K562 (cell line): ENCODE data around the gene ECM1. TPM values are rescaled to one million over a fixed set of nuclear protein-coding genes. Genes with fewer than 3 reads are reported as not detected.

ENCODE experiments used
- C11orf30 ChIP-seq: fragments of 450-650 bp; IDR thresholded peaks from 2 replicates; pipeline ENCODE4 v1.6.1; 2016; ENCODE audit warnings: low read depth, mild to moderate bottlenecking
- E2F4 ChIP-seq: sonication (generic); formaldehyde crosslinking; IDR thresholded peaks from 2 replicates; pipeline ENCODE4 v1.8.0; 2022; ENCODE audit warnings: mild to moderate bottlenecking, low read depth, missing genetic modification reagents
- ERF ChIP-seq: fragments of 450-650 bp; formaldehyde crosslinking; IDR thresholded peaks from 2 replicates; pipeline ENCODE4 v1.4.0; 2020; ENCODE audit warnings: mild to moderate bottlenecking, mixed read lengths
- FOXK1 ChIP-seq: sonication (generic); formaldehyde crosslinking; IDR thresholded peaks from 2 replicates; pipeline ENCODE4 v1.8.0; 2022; ENCODE audit warnings: missing genetic modification reagents, mild to moderate bottlenecking, borderline replicate concordance
- GTF2A2 ChIP-seq: IDR thresholded peaks from 2 replicates; pipeline ENCODE4 v1.6.1; 2016; ENCODE audit warnings: mild to moderate bottlenecking, missing genetic modification characterization, missing compliant biosample characterization
- HLTF ChIP-seq: fragments of 450-650 bp; IDR thresholded peaks from 2 replicates; pipeline ENCODE4 v1.6.1; 2016
- HMG20B ChIP-seq: fragments of 250-450 bp; sonication (Bioruptor Pico); IDR thresholded peaks from 2 replicates; pipeline ENCODE4 v1.5.0; 2021; ENCODE audit warnings: mild to moderate bottlenecking
- HMGXB4 ChIP-seq: sonication (generic); formaldehyde crosslinking; IDR thresholded peaks from 2 replicates; pipeline ENCODE4 v1.8.1; 2023; ENCODE audit warnings: mild to moderate bottlenecking, missing genetic modification reagents
- HSF4 ChIP-seq: fragments of 250-450 bp; sonication (Bioruptor Pico); IDR thresholded peaks from 2 replicates; pipeline ENCODE4 v2.1.2; 2022; ENCODE audit warnings: mild to moderate bottlenecking, moderate library complexity, borderline replicate concordance
- JUNB ChIP-seq: fragments of 450-650 bp; formaldehyde crosslinking; conservative IDR thresholded peaks from 2 replicates; pipeline ENCODE4 v1.4.0; 2020; ENCODE audit warnings: mild to moderate bottlenecking
- L3MBTL2 ChIP-seq: fragments of 450-650 bp; IDR thresholded peaks from 2 replicates; pipeline ENCODE4 v1.6.1; 2016; ENCODE audit warnings: mild to moderate bottlenecking, moderate library complexity
- MITF ChIP-seq: IDR thresholded peaks from 2 replicates; pipeline ENCODE4 v1.6.1; 2014; ENCODE audit warnings: antibody characterized with exemption
- NCOA6 ChIP-seq: fragments of 450-650 bp; IDR thresholded peaks from 2 replicates; pipeline ENCODE4 v1.6.1; 2017; ENCODE audit warnings: mild to moderate bottlenecking
- PHF21A ChIP-seq: fragments of 450-650 bp; IDR thresholded peaks from 2 replicates; pipeline ENCODE4 v1.6.1; 2017; ENCODE audit warnings: low read depth, borderline replicate concordance
- RB1 ChIP-seq: fragments of 450-650 bp; IDR thresholded peaks from 2 replicates; pipeline ENCODE4 v1.6.1; 2017; ENCODE audit warnings: low read depth, mild to moderate bottlenecking
- SMAD1 ChIP-seq: fragments of 150-350 bp; IDR thresholded peaks from 2 replicates; pipeline ENCODE4 v1.6.1; 2014; ENCODE audit warnings: low read length, low read depth; ENCODE audit not compliant: partially characterized antibody
- SRSF9 ChIP-seq: fragments of 200-400 bp; formaldehyde crosslinking; IDR thresholded peaks from 2 replicates; pipeline ENCODE4 v1.6.1; 2017; ENCODE audit warnings: low read depth, low read length, borderline replicate concordance
- ZBTB2 ChIP-seq: fragments of 450-650 bp; IDR thresholded peaks from 2 replicates; pipeline ENCODE4 v1.6.1; 2016; ENCODE audit warnings: antibody characterized with exemption
- ZKSCAN8 ChIP-seq: fragments of 200-800 bp; sonication (Bioruptor generic); IDR thresholded peaks from 2 replicates; pipeline ENCODE4 v1.6.1; 2016; ENCODE audit warnings: missing genetic modification characterization, missing compliant biosample characterization
- ZNF140 ChIP-seq: fragments of 250-450 bp; sonication (Bioruptor Pico); IDR thresholded peaks from 2 replicates; pipeline ENCODE4 v1.8.0; 2021; ENCODE audit warnings: moderate library complexity, mild to moderate bottlenecking, inconsistent platforms
- ZNF143 ChIP-seq: sonication (generic); formaldehyde crosslinking; IDR thresholded peaks from 2 replicates; pipeline ENCODE4 v1.9.0; 2022; ENCODE audit warnings: mild to moderate bottlenecking, missing genetic modification reagents
- ZNF324 ChIP-seq: fragments of 250-450 bp; sonication (Bioruptor Pico); IDR thresholded peaks from 2 replicates; pipeline ENCODE4 v1.4.0; 2020; ENCODE audit warnings: mild to moderate bottlenecking
- ZNF511 ChIP-seq: sonication (generic); formaldehyde crosslinking; IDR thresholded peaks from 2 replicates; pipeline ENCODE4 v1.8.0; 2022; ENCODE audit warnings: mild to moderate bottlenecking, missing genetic modification reagents
- ZNF668 ChIP-seq: fragments of 250-450 bp; sonication (Bioruptor Pico); IDR thresholded peaks from 2 replicates; pipeline ENCODE4 v1.8.0; 2022; ENCODE audit warnings: mild to moderate bottlenecking, inconsistent platforms
- polyA plus RNA-seq, 8 experiments: library from polyadenylated mRNA; depleted of rRNA in 4 of 8; stranded (reverse) in 5 of 8; unstranded in 3 of 8; fragments of >200 nt; fragmentation: Nextera tagmentation in 2 of 8; fragmentation: Illumina TruSeq in 1 of 8; extraction: Ambion mirVana in 2 of 8; extraction: Trizol in 1 of 8; gene quantifications; 2 replicates each; pipeline versions ENCODE4 v1.2.1 to v1.2.3, GENCODE V29; 2011 to 2014; ENCODE audit warnings: inconsistent platforms in 1 of 8, missing spikeins in 1 of 8
- total RNA-seq, 7 experiments: library from RNA; depleted of rRNA in 6 of 7; stranded (reverse); fragments of >200 nt in 6 of 7; fragmentation: Illumina TruSeq in 2 of 7; extraction: Trizol in 2 of 7; gene quantifications; 2 replicates each; pipeline versions ENCODE4 v1.2.1 to v1.2.3, GENCODE V29; 2011 to 2021; ENCODE audit warnings: low replicate concordance in 1 of 7

The ECM1 gene
- total and polyA plus RNA-seq, 9 of the 15 experiments (the other 6 are each of a cell fraction or from before 2014, with no cell fraction given): 6.6 to 52.2 (median 12.8) TPM

- TF ChIP-seq ZNF140 (CRISPR knock-in tag) (no peak), ZNF511 (CRISPR knock-in tag) (0 out of 2 replicates have a peak, but pooled peaks have one; percentile 24), MITF (no peak), HSF4 (no peak), JUNB (no peak), PHF21A (no peak), HLTF (no peak), NCOA6 (no peak), RB1 (0 out of 2 replicates have a peak, but pooled peaks have one; percentile 39), ERF (peak; percentile 59; the same call in 1 of the 2 replicates), FOXK1 (CRISPR knock-in tag) (peak; percentile 52; the same call in 1 of the 2 replicates), ZNF324 (CRISPR knock-in tag) (no peak), L3MBTL2 (peak; percentile 92), E2F4 (no peak), ZNF143 (CRISPR knock-in tag) (no peak), HMG20B (CRISPR knock-in tag) (no peak), ZBTB2 (no peak), GTF2A2 (tag) (no peak), SMAD1 (no peak), SRSF9 (no peak), C11orf30 (no peak), ZNF668 (CRISPR knock-in tag) (no peak), ZKSCAN8 (no peak), HMGXB4 (CRISPR knock-in tag) (0 out of 2 replicates have a peak, but pooled peaks have one; percentile 23)
Observed at GRCh38 chr1:150548632-150549495, 41.0 kb downstream of the ECM1 start, which contains the start of gene ADAMTSL4 (continued).
